ENCODE data around the gene STX11. TPM values are rescaled to one million over a fixed set of nuclear protein-coding genes. Genes with fewer than 3 reads are reported as not detected.

Gene STX11
- polyA plus RNA-seq, 2 of the 4 experiments (the other 2 are of a cell fraction) = 0.36 to 0.78 TPM

DNA sequence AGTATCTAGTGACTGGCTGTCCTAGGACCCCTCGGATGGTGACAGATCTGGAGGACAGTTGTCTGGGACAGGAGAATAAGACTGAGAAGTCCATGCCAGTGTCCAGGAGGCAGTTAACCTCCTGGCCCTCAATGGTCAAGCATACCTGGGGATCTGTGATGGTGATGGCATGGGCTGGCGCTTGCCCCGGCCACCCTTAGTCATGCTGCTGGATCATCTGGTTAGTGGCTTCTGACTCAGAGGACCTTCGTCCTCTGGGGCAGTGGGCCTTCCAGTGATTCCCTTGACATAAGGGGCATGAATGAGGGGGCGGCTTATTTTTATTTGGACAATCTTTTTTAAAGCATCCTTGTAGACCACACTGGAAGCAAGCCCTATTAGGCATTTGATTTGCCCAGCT, 30.9 kb upstream of the STX11 start:
- no peak for FAIRE-seq
- POLR2A ChIA-PET = no interaction called here
- Histone ChIP-seq H3K4me2 (no peak overlapping the region), H3K9me3 (no peaks in the 10 kb centered on the region), H3K4me3 (no peak overlapping the region), H3K4me1 (no peaks in the 10 kb centered on the region), H3K27ac (no peak overlapping the region)
- TF ChIP-seq, protein P1, sequence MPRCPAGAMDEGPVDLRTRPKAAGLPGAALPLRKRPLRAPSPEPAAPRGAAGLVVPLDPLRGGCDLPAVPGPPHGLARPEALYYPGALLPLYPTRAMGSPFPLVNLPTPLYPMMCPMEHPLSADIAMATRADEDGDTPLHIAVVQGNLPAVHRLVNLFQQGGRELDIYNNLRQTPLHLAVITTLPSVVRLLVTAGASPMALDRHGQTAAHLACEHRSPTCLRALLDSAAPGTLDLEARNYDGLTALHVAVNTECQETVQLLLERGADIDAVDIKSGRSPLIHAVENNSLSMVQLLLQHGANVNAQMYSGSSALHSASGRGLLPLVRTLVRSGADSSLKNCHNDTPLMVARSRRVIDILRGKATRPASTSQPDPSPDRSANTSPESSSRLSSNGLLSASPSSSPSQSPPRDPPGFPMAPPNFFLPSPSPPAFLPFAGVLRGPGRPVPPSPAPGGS (IDR thresholded peaks at IDR 0.05) = no peak
- TF ChIP-seq RARB (CRISPR knock-in tag; IDR thresholded peaks at IDR 0.05) = no peak
- TF ChIP-seq NPAS2 (CRISPR knock-in tag; IDR thresholded peaks at IDR 0.05; ENCODE audit: borderline replicate concordance) = no peak
- TF ChIP-seq MYC (IDR thresholded peaks at IDR 0.05; ENCODE audit: borderline replicate concordance, low read length) = no peak
- no peak for DNase-seq (ENCODE audit: low read depth in 1 of 2, low spot score in 1 of 2)
- no peak for ATAC-seq
- 64% methylated on average over 3 of the region's 5 CpGs for WGBS (ENCODE audit: missing lambda C conversion rate)
- CTCF ChIA-PET = no interaction called here

DNA sequence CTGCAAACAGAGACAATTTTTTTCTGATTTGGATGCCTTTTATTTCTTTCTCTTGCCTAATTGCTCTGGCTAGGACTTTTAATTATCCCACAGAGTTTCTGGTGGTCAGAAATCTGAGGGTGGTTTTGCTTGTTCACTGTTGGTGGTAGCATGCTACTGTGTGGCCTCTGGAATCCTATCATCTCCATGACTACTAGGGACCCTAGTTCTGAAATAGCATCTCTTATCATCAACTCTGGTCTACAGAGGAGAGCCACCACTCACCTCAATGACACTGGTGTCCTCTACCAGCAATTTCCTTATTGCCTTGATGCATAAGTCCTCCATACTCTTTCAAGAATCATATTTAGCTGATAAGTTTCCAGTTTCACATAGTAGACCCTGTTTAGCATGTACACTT, 27.5 kb upstream of the STX11 start:
- ATAC-seq = no peak
- H3K27ac ChIP-seq = no peak overlapping the region
- H3K9me3 ChIP-seq = no peaks in the 10 kb centered on the region
- CTCF ChIA-PET = interaction anchor here (0.7 to 1.0 kb wide), 2 partner anchors 14 to 19 kb away, joined by 3 to 5 read pairs; no protein-coding TSS in a partner anchor
- POLR2A ChIA-PET = no interaction called here
- no peak for FAIRE-seq
- no peak for TF ChIP-seq MYC (IDR thresholded peaks at IDR 0.05; ENCODE audit: borderline replicate concordance, low read length)
- no peak for TF ChIP-seq JUN (IDR thresholded peaks at IDR 0.05)
- no peak for TF ChIP-seq CBX2 (IDR thresholded peaks at IDR 0.05; ENCODE audit: borderline replicate concordance, low read depth)
- no peak for TF ChIP-seq PHF8 (IDR thresholded peaks at IDR 0.05; ENCODE audit: borderline replicate concordance, low read depth)
- TF ChIP-seq TP53 (CRISPR knock-in tag; IDR thresholded peaks at IDR 0.05) = no peak
- TF ChIP-seq, protein P2, sequence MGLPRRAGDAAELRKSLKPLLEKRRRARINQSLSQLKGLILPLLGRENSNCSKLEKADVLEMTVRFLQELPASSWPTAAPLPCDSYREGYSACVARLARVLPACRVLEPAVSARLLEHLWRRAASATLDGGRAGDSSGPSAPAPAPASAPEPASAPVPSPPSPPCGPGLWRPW (IDR thresholded peaks at IDR 0.05) = no peak
- no peak overlapping the region for H3K4me2 ChIP-seq
- H3K4me1 ChIP-seq = no peaks in the 10 kb centered on the region
- no peak for DNase-seq (ENCODE audit: low read depth in 1 of 2, low spot score in 1 of 2)
- H3K4me3 ChIP-seq = no peak overlapping the region

GRCh38 chr6:144123421-144123820, 26.9 kb upstream of the STX11 start:
- Histone ChIP-seq H3K4me1 (no peaks in the 10 kb centered on the region), H3K4me3 (no peak overlapping the region), H3K27ac (no peak overlapping the region), H3K9me3 (no peaks in the 10 kb centered on the region), H3K4me2 (no peak overlapping the region)
- TF ChIP-seq, protein P1 (IDR thresholded peaks at IDR 0.05) = no peak
- TF ChIP-seq RFX5 (IDR thresholded peaks at IDR 0.05) = no peak
- TF ChIP-seq EP300 (IDR thresholded peaks at IDR 0.05) = no peak
- TF ChIP-seq HOXB13 (CRISPR knock-in tag; IDR thresholded peaks at IDR 0.05; ENCODE audit: low read depth) = no peak
- TF ChIP-seq, protein P2 (IDR thresholded peaks at IDR 0.05) = no peak
- no peak for TF ChIP-seq RNF2 (IDR thresholded peaks at IDR 0.05; ENCODE audit: borderline replicate concordance, low read depth)
- TF ChIP-seq EHMT2 (IDR thresholded peaks at IDR 0.05; ENCODE audit: low read depth) = no peak
- TF ChIP-seq NPAS2 (CRISPR knock-in tag; IDR thresholded peaks at IDR 0.05; ENCODE audit: borderline replicate concordance) = no peak
- no peak for TF ChIP-seq NFE2L2 (conservative IDR thresholded peaks at IDR 0.05; ENCODE audit: low read length)
- TF ChIP-seq BHLHE40 (IDR thresholded peaks at IDR 0.05; ENCODE audit: low read depth, low read length) = no peak
- TF ChIP-seq ZSCAN20 (CRISPR knock-in tag; IDR thresholded peaks at IDR 0.05) = no peak
- TF ChIP-seq, protein P3, sequence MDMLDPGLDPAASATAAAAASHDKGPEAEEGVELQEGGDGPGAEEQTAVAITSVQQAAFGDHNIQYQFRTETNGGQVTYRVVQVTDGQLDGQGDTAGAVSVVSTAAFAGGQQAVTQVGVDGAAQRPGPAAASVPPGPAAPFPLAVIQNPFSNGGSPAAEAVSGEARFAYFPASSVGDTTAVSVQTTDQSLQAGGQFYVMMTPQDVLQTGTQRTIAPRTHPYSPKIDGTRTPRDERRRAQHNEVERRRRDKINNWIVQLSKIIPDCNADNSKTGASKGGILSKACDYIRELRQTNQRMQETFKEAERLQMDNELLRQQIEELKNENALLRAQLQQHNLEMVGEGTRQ (IDR thresholded peaks at IDR 0.05) = no peak
- FAIRE-seq (no peak), ATAC-seq (no peak), DNase-seq (ENCODE audit: low read depth in 1 of 2, low spot score in 1 of 2) (no peak)
- WGBS (ENCODE audit: missing lambda C conversion rate) = 28% methylated on average over 2 of the region's 2 CpGs
- POLR2A ChIA-PET = no interaction called here
- CTCF ChIA-PET = interaction anchor here (0.7 to 1.0 kb wide), 3 partner anchors 15 to 93 kb away, joined by 3 to 5 read pairs (median 3); no protein-coding TSS in a partner anchor

All from A549 (cell line).